IPS-NIHi7 (cell line): ENCODE results near the gene ELF2.
"Not testable (repeated sequence)": the region's sequence is repeated elsewhere in the genome, so short reads cannot be mapped to it uniquely, and the experiment has no call there.

Source experiments
- DNase-seq: peaks from one replicate; pipeline ENCODE4 v3.0.0; 2012; ENCODE audit warnings: mixed read lengths; ENCODE audit errors: extremely low spot score

ELF2 gene

DNA sequence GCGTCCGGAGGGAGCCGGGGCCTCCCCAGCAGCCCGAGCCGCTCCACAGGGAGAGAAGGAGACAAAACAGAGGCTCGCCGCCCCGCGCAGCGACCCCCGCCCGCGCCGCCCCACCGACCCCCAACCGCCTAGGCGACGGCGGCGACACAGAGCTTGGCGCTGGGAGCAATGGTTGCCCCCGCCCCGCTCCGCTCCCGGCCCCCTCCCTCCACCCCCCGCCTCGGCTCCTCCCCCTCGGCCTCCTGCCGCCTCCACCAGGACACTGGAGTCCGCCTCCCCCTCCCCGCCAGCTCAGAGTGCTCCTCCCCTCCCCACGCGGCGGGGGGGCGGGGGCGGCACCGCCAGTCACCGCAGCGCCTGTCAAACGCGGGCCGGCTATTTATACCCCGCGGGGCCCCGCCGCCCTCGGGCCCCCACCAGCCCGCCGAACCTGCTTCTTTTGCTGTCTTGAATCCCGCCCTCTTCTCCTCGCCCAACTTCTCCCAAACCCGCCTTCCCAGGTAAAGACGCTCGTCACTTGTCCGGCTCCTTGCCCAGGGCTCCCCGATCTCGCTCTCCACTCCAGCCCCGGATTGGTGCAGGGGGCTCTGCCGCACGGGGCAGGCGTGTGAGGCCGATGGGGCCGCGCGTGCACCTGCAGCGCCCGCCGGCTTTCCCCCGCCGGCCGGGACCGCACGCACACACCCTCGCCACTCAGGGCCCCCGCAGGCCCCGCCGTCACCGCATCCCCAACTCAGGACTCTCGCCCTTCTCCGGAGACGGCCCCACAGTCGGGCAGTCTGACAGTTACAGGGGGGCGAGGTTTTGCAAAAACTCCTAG is at the start of gene ELF2:
ELF2 (minus strand) TSS at position 170 of the 820 bp plus-strand sequence. CDS start 39,517 bp downstream, outside the sequence.
- peak; percentile 81 for DNase-seq

DNA sequence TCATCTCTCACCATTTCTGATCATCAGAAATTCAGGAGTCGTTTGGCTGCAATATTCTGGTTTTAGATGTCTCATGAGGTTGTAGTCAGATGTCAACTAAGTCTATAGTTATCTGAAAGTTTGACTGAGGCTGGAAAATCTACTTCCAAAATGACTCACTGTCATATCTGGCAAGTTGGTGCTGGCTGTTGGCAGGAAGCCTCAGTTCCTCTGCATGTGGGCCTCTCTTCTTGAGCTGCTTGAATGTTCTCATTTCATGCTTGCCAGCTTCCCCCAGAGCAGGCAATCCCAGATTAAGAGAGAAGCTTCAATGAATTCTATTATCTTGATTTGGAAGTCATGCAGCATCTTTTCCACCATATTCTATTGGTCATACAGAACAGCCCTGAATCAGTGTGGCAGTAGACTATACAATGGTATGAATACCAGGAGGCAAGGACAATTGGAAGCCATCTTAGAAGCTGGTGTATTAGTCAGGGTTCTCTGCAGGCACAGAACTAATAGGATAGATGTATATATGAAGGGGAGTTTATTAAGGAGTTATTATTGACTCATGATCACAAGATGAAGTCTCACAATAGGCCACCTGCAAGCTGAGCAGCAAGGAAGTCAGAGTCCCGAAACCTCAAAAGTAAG is 46.8 kb upstream of the ELF2 start:
- DNase-seq, result no peak

DNA sequence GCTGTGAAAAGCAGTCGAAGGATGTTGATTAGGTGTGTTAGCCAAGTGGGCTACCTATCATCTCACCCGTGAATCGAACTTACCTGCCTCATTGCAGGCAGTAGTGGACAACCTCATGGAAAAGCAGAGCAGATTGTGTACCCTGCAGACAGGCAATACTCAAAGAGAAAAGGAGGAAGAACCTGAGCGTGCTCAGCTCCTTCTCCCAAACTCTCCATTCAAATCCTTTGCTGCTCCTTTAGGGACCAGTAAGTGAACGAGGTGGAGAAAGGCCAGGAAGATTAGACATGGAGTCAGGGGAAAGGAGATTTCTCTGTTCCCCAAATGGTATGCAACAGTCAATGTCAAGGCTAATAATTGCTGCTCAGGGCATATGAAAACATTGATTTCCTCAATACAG is 45.2 kb upstream of the ELF2 start:
- no peak for DNase-seq

DNA sequence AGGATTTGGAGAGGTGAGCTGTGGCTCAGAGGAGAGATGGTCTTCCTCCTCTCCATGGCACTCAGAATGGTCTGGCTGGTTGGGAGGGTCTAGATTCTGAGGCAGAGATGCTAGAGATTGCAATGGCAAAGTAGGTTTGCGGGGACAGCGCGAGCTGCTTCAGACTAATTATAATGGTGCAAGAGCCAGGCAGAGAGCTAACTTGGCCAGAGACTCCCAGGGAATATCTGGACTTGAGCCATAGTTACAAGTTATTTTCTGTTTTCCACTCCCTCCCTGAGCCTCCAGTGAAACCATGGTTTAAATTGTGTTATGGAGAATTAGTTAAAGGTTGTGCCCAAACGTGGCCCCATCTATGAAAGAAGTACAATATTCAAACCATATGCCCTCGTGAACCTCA is 44.7 kb upstream of the ELF2 start:
- no peak for DNase-seq

DNA sequence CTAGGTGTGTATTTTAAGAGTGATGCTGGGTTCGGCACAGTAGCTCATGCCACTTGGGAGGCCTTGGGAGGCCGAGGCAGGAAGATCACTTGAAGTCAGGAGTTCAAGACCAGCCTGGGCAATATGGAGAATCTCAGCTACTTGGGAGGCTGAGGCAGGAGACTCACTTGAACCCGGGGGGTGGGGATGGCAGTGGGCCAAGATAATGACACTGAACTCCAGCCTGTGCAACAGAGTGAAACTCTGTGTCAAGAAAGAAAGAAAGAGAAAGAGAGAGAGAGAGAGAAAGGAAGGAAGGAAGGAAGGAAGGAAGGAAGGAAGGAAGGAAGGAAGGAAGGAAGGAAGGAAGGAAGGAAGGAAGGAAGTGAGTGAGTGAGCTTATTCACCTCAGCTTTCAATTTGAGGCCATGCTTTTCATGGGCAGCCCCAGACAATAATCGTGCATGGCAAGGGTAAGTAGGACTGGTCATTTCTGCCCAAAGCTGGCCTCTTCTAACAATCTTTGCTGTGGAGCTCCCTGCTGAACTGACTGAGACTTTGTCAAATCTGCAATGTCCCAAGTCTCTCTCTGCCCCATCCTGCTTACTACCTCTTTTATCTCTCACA is 42.5 kb upstream of the ELF2 start:
- DNase-seq, result no peak

DNA sequence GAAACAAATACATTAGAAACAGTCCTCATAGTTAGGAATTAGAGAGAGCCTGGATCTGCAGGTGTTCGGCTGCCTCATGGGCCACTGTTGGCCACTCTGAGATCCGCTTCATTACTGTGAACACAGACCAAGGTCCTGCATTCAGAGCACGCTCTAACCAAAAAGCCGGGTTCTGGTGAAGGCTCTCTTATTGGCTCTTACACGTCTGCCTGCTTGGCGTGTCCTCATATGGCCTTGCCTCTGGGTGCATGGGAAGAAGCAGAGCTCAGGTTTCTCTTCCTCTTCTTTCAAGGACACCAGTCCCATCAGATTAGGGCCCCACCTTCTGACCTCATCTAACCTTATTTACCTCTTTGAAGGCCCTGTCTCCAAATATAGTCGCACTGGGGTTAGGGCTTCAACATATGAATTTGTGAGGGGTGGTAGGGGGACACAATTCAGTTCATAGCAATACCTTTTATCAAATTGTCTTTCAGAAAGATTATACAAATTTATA is 37.1 kb upstream of the ELF2 start:
- peak; percentile 74 for DNase-seq

DNA sequence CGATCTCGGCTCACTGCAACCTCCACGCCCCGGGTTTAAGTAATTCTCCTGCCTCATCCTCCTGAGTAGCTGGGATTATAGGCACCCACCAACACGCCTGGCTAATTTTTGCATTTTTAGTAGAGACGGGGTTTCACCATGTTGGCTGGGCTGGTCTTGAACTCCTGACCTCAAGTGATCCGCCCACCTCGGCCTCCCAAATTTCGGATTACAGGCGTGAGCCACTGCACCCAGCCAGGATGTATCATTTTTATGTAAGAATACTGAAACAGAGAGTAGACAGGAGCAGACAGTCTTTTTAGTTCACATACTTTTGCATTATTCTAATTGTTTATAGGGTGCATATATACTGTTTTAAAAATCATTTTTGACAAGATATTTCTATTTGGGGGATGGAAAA is 36.6 kb upstream of the ELF2 start:
- DNase-seq, result not testable (repeated sequence)

DNA sequence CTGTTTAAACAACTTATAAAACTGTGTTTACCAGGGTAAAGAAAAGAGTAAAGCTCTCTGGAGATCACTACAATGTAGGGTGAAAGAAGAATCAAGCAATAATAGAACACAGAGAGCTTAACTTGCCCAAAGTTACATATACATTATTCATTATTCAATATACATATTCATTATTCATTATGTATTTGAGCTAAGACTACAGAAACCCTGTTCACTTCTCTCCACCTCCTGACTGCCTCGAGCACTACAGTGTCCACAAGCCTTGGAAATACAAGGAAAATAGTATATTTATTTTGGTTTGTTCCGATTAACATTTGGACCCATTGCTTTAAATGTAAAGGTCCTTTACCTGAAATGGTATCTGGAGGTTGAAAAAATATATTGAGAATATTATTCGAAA is 35.9 kb upstream of the ELF2 start:
- DNase-seq, result no peak

DNA sequence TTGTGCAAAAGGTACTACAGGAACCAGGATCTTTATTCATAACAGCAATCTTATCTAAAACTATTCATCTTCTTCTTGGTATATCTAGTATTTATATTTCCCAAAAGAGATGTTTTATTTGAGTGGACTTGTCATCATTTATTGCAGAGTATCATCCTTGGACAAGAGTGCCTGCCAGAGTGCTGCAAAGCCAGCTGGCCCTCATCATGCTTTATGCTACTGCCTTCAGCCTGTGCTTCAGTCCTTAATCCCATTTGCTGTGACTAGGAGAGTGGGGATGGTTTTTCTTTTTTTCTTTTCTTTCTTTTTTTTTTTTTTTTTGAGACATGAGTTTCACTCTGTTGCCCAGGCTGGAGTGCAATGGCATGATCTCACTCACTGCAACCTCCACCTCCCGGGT is 33.5 kb upstream of the ELF2 start:
- no peak for DNase-seq

DNA sequence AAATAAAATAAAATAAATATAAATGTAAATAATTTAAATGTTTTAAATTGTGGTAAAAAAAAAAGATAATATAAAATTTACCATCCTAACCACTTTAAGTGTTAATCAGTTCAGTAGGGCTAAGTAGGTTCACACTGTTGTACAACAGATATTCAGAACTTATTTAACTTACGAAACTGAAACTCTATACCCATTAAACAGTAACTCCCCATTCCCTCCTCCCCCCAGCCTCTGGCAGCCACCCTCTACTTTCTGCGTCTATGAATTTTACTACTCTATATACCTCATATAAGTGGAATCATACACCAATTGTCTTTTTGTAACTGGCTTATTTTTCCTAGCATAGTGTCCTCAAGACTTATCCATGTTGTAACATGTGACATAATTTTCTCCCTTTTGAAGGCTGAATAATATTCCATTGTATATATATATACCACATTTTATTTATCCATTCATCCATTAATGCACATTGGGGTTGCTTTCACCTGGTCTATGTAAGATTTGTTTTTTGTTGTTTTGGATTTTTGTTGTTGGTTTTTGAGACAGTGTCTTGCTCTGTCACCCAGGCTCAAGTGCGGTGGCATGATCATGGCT is 32.5 kb upstream of the ELF2 start:
- DNase-seq, result no peak

DNA sequence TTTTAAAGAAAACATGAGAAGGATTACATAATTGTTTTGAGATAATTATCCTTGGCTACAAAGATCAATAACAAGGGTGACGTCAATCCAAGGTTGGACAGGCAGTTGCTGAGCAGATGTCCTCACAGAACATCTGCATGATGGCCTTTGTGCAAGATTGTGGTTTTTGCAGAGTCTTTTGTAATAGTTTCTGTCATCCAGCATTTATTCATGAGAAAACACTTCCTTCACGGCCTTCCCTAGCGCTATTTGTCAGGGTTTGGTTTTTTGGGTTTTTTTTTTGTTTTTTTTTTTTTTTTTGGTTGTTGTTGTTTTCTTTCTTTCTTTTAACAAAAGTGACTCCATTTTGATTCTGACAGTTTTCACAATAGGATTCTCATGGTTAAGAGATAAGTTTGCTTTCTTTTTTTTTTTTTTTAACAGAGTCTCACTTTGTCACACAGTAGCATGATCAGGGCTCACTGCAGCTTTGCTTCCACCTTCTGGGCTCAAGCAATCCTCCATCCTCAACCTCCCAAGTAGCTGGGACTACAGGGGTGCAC is 31.5 kb upstream of the ELF2 start:
- no peak for DNase-seq

DNA sequence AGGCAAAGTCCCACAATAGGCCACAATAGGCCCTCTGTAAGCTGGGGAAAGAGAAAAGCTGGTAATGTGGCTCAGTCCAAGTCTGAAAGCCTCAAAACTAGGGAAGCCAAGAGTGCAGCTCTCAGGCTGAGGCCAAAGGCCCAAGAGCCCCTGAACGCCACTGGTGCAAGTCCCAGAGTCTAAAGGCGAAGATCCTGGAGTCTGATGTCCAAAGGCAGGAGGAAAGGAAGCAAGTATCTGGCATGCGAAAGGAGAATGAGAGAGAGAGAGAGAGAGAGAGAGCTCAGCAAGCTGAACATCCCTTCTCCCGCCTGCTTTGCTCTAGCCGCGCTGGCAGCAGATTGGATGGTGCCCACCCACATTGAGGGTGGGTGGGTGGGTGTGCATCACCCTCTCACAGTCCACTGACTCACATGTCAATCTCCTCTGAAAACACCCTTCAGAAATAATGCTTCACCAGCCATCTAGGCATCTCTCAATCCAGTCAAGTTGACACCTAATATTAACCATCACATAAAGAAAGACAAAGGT is 30.9 kb upstream of the ELF2 start:
- no peak for DNase-seq

DNA sequence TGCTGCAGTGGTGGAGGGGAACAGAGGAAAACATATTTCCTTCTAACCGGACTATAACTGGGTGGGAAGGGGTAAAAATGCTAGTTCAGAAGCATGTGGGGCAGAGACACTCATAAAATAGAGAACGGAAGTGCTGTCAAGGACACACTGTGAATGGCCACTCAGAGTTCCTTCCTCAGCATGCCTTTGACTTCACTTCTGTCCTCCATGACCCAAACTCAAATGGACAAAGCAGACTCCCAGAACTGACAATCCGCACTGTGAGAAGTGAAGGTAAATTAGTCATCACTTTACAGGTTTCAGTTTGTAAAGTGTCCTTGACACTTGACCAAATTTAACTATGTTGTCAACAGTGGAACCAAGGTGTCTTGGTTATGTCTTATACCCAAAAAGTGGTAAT is 30.2 kb upstream of the ELF2 start:
- DNase-seq, result no peak

DNA sequence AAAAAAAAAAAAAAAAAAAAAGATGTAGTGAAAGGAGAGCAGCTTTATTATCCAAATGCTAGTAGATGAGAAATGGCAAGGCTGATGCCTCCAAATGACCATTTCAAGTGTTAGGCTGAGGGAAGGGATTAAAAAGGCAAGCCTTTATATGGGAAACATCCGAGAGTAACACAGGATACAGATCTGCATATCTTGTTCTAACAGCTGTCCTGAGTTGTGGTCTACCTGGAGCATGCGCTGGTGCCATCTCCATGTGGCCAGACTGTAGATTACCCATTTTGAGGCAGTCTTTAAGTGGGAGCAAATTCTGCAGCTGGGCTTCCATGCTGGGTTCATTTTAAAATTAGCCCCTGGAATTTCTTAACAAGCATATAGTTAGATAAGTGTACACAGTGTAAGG is 26.0 kb upstream of the ELF2 start:
- DNase-seq, result no peak

DNA sequence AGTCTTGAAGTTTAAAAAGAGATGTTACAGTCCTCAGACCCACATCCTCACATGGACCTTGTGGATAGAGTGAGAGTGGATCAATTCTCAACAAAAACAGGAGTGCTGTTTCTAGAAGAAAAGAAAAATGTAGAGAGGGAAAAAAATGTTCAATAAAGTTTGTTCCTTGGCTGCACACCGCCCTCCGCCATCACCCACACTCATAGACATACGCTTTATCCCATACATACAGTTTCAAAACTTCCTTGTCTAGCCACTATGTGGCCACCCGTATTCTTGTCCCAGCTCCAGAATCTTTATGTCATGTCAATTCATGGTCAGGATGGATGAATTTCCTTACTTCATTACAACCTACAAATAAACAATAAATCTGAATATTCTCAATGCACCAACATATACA is 23.5 kb upstream of the ELF2 start:
- no peak for DNase-seq

DNA sequence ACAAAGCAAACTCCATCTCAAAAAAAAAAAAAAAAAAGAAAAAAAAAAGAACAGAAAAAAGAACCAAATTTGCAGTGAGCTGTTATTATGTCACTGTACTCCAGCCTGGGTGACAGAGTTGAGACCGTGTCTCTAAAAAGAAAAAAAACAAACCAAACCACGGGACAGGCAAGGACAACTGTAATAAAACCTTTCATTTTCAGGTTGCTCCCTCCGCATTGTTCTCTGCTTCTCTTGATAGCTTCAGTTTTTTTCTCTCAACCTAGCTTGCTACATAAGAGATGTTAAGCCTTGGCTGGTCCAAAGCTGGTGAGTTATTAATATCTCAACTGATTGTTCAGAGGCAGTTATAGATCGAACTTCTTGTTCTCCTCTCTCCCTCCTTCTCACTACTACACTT is 23.1 kb upstream of the ELF2 start:
- DNase-seq, result no peak

DNA sequence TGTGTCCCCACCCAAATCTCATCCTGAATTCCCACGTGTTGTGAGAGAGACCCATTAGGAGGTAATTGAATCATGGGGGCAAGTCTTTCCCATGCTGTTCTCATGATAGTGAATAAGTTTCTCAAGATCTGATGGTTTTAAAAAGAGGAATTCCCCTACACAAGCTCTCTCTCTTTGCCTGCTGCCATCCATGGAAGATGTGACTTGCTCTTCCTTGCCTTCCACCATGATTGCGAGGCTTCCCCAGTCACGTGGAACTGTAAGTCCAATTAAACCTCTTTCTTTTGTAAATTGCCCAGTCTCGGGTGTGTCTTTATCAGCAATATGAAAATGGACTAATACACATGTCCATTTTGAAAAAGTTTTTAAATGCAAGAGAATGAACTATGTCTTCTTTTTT is 20.2 kb upstream of the ELF2 start:
- DNase-seq, result not testable (repeated sequence)

DNA sequence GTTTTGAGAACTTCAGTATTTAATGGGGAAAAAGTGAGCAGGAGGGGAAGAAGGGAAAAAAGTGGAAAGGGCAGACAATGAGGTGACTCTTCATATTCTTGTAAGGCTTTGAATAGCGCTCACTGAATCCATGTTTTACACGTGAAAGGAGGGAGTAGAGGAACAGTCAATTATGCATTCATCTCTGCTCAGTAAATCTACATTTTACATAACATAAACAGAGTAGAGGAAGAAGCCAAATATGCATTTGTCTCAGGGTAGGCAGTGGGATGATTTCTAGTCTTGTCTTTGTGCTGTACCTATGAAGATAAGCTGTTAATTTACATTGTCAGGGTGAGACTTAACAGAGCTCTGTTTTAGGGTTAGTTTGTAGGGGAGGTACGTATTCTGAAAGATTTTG is 19.4 kb upstream of the ELF2 start:
- DNase-seq, result no peak

DNA sequence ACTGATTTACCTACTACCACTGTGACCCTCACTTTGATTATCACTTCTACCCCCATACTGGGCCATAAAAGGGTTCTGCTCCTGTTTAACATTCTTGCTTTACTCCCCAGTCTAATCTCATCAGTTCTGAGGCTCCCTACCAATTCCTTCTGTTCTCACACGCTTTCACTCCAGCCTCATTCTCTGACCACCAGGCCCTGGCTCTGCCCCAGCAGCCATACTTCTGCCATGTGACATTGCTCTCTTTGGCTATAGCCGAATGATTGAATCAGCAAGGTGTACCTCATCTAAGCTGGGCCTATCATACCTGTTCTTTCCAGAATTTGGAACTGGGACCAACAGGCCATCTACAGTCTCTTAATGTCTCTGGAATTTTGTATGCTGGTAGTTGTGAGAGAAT is 14.4 kb upstream of the ELF2 start:
- DNase-seq, result no peak

DNA sequence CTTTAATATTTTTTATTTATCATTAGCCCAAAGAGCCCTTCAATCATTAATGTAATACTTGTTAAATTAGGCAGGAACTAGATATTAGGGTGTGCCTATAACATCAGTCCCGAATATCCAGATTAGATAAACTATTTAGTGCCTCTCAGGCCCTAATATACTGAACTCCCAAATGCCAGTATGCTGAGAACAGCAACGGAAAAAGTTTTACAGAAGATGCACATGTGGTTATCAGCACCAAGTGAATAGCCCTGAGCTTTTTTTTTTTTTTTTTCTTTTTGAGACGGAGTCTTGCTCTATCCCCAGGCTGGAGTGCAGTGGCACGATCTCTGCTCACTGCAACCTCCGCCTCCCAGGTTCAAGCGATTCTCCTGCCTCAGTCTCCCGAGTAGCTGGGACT is 13.0 kb upstream of the ELF2 start:
- no peak for DNase-seq

DNA sequence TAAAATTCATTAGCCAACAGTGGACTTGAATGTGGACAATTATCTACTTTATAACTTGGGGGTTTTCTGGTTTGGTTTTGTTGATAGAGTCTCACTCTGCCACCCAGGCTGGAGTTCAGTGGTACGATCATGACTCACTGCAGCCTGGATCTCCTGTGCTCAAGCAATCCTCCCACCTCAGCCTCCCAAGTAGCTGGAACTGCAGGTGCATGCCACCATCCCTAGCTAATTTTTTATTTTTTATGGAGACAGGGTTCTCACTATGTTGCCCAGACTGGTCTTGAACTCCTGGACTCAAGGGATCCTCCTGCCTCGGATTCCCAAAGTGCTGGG is 12.4 kb upstream of the ELF2 start:
- DNase-seq, result no peak
